GM19193 (cell line): ENCODE data around the gene CTNNA3.

ENCODE experiments used
- POLR2A ChIP-seq: IDR thresholded peaks from 4 replicates; pipeline ENCODE4 v1.6.1; 2011; ENCODE audit not compliant: insufficient read depth, insufficient read length; ENCODE audit errors: extremely low read depth

Gene CTNNA3

DNA sequence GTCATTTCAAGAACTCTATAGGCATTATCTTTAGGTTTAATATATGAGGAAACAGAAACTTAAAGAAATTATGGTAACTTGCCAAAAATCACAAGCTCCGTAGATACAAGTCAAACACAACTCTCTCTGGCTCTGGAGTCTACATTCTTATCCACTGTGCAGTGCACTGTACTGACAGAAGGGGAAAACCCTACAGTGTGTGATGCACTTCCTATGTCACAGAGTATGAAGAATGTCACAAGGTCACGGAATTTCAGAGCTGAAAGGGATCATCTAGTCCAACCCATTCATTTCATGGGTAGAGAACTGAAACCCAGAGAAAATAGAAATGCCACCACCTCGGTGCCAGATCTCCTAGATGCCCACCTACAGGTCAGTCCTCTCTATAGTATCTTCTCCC lies 684.0 kb downstream of the CTNNA3 start:
- TF ChIP-seq POLR2A: no peak

DNA sequence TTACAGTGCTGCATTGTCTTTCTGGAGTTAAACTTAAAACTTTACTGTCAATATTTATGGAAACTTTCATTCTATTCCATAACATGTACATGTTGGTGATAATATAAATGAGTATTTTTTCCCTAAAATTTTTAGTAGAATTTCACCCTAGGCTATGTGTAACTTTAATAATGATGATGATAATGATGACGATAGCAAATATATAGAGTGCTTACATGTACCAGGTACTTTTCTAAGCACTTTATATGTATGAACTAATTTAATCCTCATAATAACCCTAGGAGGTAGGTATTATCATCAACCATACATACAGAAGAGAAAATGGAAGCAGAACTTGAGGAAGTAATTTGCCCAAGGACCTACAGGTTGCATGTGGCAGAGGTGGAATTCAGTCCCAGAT lies 684.5 kb downstream of the CTNNA3 start:
- no peak for TF ChIP-seq POLR2A

- TF ChIP-seq POLR2A: no peak
Measured at GRCh38 chr10:67005981-67006380, 690.0 kb downstream of the CTNNA3 start.

- TF ChIP-seq POLR2A: no peak
Measured at GRCh38 chr10:67004690-67005089, 691.3 kb downstream of the CTNNA3 start.

DNA sequence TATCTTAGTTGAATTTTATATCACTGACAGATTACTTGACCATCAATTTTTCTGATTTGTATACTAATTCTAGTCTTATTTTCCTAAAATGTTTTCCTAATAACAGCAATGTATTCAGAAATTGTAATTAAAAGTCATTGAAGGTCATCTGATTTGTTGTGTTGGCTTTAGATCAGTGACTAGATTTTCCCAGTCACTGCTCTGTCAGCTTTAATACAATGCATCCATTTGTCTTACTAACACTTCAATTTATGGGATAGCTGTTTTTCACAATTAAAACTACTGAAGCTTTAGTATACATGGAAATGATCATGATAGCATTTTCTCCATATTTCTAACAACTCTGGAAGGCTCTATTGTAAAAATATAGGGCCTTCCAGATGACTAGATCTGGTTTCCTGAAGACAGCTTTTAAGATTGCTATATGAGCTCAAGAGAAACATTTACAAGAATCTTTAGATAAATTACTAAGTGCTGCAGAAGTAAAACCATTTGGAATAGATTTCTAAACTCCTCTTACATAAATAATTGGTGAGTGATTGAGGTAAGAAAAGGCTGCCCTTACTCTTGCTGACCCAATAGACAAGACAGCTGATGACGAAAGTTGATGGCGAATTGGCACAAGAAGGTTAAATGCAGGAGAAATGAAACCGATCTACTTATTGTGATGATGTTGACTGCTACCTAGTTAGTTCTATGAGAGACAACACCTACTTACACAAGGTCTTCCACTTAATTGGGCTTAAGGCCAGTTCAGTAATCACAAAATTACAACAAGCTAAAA lies 696.0 kb downstream of the CTNNA3 start:
- no peak for TF ChIP-seq POLR2A

- TF ChIP-seq POLR2A: no peak
Measured at GRCh38 chr10:66996996-66997395, 699.0 kb downstream of the CTNNA3 start.

GRCh38 chr10:66990143-66990830 lies 705.7 kb downstream of the CTNNA3 start:
- TF ChIP-seq POLR2A: no peak

DNA sequence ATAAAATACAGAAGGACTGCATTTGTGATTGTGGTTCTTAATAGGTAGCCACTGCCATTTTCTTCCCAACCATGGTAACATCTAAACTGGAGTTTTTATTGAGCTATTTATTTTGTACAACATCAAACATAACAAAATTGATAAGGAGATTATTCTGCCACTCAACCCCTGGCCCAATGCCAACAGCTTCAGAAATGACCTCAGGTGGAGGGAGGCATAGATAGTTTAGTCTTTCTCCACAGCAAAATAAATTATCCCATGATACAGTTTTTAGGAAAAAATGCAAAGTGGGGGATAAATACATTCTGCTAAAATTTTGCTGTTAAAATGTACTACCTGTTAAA lies 712.5 kb downstream of the CTNNA3 start:
- TF ChIP-seq POLR2A: no peak

DNA sequence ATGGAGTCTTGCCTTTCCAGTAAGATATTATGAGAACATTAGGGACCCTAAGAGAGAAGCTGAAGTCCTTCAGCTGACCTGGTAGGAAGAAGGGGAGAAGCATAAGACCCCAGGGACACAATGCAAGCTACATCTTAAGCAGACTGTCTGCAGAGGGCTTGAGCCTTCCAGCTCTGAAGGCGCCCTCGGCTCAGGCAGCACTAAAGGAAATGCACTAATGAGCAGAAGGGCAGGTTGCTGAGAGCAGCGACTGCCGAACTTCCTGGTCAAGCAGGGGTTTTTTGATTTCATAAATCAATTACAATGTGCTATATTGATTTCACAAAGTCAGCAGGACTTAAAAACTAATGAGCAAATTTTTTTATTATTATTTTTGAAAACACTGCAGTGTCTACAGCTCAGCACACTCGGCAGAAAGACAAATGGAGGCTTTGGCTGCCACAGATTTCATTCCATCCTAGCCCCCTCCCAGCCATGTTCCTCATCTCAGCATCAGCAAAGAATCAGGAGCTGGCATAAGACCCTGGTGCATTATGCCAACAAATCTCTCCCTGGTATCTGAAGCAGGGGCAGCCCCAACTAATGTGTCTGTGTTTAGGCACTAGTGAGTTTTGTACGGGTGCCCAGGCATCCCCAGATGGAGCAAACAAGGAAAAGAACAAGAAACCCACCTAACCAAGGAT lies 713.1 kb downstream of the CTNNA3 start:
- no peak for TF ChIP-seq POLR2A

DNA sequence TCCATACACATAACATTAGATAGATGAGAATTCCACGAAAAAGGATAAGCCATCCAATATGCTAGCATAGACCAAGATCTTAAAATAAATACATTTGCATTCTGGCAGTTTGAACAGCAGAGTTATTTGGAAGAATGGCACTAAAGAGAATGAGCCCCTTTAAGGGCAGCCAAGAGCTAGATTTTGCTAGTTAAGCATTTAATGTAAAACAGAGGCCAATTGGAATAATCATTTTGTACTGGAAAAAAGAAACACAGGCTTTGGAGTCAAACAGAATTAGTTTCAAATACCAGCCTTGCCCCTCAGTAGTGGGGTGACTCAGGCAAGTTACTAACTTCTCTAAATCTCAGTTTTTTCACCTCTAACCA lies 714.0 kb downstream of the CTNNA3 start:
- no peak for TF ChIP-seq POLR2A

GRCh38 chr10:66981361-66982052 lies 714.5 kb downstream of the CTNNA3 start:
- TF ChIP-seq POLR2A: no peak

DNA sequence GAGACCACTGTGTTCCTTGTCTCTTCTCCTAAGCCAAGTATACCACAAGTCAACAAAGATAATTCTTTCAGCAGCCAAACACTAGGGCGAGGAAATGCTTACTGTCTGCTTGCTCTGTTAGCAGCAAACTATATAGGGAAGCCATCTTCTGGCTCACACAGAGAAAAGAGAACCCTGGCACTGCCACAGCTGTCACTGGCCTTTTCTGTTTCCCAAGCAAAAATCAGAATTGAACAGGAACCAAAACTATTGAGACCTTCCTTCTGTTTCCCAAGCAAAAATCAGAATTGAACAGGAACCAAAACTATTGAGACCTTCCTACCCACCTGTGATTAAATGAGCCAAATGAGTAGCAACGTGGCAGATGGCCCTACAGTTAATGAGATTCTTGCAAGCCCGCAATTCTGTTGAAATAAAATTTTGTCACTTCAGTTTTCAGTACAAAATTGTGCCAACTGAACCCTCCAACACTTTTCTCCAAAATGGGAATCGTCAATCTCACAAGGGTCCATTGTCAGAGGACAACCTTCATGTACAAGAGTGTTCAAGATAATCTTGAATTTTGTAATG lies 715.7 kb downstream of the CTNNA3 start:
- TF ChIP-seq POLR2A: no peak

DNA sequence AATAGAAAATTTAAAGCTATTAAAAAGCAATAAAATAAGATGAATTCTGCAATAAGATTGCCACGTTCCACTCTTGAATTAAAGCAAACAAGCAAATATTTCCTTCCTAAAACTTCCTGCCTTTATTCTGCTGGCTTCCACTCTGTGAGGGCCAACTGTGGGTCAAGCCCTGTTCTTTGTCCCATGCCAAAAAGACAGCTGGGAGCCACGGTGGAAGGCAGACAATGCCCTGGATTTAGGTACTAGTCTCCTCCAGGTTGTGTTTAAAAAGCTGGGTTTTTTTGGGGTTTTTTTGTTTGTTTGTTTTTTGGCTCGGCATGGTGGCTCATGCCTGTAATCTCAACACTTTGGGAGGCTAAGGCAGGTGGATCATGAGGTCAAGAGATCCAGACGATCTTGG lies 731.0 kb downstream of the CTNNA3 start:
- no peak for TF ChIP-seq POLR2A

DNA sequence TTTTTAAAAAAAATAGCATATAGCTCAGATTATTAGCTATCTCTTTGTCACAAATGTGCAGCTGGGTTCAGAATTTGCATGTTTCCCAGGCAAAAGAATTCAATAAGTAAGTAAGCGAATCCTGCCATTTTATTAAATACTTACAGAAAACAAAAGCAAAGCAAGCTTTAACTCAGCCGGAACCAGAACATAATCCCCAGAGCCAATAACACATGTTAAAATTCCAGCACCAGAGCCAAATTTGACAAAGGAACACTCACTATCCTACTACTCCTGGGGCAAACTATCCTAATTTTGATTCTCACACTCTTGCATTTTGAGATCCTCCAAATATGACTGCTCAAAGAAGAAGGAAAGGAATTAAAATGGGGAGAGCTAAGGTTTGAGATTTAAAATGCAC lies 737.5 kb downstream of the CTNNA3 start:
- TF ChIP-seq POLR2A: no peak

GRCh38 chr10:66951896-66952295 lies 744.1 kb downstream of the CTNNA3 start:
- TF ChIP-seq POLR2A: no peak
